Activated T-cell treated with anti-CD3 and anti-CD28 coated beads for 4 hours (primary cell): ENCODE results near the gene FBXW4.
A peak's percentile ranks its signal among the peaks of the same experiment; 100 is the strongest.

Source experiments
- DNase-seq: peaks from one replicate; pipeline ENCODE4 v3.0.0-alpha.2; 2020

The FBXW4 gene, protein sequence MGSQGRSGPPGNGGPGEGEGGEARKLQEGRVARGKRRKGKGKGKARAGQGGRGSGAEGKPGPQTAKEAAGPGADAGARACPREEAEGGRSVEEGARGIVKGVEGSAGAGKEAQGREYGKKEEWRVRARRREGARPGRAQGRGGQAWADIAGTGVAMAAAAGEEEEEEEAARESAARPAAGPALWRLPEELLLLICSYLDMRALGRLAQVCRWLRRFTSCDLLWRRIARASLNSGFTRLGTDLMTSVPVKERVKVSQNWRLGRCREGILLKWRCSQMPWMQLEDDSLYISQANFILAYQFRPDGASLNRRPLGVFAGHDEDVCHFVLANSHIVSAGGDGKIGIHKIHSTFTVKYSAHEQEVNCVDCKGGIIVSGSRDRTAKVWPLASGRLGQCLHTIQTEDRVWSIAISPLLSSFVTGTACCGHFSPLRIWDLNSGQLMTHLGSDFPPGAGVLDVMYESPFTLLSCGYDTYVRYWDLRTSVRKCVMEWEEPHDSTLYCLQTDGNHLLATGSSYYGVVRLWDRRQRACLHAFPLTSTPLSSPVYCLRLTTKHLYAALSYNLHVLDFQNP

DNA sequence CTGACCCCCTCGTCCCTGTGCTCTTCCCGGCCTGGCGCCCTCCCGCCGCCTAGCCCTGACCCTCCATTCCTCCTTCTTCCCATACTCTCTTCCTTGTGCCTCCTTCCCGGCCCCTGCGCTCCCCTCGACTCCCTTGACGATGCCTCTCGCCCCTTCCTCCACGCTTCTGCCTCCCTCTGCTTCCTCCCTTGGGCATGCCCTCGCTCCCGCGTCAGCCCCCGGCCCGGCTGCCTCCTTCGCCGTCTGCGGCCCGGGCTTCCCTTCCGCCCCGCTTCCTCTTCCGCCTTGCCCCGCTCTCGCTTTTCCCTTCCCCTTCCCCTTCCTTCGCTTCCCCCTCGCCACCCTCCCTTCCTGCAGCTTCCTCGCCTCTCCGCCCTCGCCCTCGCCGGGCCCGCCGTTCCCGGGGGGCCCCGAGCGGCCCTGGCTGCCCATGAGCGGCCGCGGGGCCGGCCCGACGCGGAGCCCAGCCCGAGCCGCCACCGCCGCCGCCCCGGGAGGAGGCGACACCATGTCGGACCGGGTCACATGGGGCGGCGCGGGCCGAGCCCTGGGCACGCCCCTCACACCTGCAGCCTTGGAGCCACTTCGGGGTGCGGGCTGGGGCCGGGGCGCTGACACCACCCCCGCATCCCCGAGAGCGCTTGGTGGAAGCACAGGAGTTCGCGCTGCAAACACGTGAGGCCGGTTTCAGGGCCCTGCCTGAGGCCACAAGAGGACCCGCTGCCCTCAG lies at the start of gene FBXW4:
FBXW4 (minus strand) TSS at position 497 of the 730 bp plus-strand sequence; CDS start at position 432, 65 bp downstream.
- DNase-seq, result peak; percentile 58

DNA sequence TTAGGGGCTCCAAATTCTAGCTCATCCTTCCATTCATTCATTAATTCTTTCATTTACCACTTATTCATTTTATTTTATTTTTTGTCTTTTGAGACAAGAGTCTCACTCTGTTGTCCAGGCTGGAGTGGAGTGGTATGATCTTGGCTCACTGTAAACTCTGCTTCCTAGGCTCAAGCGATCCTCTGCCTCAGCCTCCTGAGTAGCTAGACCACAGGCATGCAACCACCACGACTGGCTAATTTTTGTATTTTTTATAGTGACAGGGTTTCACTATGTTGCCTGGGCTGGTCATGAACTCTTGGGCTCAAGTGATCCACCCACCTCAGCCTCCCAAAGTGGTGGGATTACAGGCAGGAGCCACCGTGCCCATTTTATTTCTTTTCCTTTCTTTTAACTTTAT lies 49.3 kb upstream of the FBXW4 start:
- DNase-seq, result no peak

DNA sequence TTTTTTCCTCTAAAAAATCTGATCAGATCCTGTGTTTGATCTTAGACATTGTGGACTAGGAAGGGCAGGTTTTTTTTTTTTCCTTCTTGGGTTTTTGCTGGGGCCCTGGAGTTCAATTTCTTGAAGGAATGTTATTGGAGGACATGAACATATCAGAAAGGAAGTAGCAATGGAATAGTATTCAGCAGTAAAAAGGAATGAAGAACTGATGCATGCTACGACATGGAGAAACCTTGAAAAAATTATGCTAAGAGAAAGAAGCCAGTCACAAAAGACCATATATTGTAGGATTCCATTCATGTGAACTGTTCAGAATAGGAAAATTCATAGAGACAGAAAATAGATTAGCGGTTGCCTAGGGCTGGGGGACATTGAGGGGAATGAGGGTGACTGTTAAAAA lies 47.0 kb upstream of the FBXW4 start:
- no peak for DNase-seq

DNA sequence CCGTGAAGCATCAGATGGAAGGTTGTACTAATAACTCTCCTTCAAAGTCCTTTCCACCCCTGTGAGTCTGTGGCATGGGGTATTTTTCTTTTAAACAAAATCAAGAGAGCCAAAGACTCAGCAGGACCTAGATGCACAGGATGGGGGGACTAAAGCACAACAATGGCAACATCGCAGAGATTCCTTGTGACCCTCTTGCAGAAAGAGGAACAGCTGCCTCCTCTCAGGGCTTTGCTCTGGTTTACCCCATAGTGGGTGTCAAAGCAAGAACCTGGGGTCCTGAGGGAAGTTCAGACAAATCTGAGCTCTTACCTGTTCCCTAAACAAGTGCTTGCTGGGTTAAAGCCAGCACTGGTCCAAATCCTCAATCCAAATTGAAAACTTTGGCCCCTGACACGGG lies 41.7 kb upstream of the FBXW4 start:
- no peak for DNase-seq

DNA sequence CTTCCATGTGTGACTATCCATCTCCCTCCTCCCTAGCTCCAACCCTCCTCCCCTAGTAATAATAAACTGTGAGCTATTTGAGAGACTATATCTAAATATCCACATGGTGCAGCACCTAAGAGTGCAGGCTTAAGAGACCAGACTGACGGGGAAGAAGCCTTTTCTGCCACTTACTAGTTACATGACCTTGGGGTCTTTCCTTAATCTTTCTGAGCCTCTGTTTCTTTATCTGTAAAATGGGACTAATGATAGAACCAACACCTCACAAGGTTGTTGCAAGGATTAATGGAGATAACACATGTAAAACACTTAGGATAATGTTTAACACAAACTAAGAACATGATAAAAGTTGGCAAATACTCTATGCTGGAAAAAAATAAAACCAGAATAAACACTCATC lies 37.1 kb upstream of the FBXW4 start:
- DNase-seq, result no peak

DNA sequence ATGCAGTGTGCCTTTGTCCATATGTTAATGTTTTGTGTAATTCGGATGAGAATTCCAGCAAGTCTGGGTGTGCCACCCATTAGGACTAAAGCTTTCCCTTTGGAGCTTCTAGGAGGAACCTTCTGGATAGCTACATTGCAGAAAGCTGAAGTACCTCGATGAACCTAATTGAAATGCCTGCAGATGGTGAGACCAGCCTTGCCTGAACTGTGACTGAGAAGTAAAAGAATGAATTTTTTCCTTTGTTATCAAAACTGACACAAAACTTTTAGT lies 31.1 kb upstream of the FBXW4 start:
- DNase-seq, result no peak

DNA sequence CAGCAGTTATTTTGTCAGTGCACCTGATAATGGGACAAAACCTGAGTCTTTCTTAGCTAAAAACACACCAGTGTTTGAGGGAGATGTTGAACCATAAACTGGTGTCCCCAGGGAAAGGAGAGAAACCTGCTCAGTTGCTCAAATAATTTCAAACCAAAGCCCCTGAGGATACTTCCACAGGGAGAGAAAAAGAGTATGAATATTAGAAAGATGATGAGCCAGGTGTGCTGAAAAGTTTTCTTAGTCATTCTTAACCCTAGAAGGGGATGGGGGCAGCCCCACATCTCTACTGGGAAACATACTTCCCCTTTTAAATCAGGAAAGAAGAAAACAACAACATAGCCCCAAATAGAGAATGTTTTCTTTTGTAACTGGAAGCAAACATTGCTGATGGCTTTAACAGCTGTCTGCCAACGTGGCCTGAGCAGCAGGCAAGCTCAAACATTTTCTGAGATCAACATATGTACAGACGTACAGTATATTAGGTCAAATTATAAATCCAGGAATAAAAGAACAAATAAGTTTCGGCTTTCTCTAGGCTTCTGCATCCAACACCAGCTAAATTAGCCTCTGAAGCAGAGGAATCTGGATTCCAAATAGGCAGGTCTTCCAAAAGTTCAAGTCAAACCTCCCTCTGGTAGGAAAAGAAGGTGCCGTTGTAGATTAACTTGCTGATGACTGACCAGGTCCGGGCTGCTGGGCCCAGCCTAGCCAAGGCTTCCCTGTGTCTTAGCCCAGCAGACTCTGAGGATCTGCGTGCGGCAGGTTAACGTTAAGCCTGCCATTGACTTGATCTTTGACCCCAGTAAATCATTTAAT lies 30.5 kb upstream of the FBXW4 start:
- DNase-seq, result no peak

DNA sequence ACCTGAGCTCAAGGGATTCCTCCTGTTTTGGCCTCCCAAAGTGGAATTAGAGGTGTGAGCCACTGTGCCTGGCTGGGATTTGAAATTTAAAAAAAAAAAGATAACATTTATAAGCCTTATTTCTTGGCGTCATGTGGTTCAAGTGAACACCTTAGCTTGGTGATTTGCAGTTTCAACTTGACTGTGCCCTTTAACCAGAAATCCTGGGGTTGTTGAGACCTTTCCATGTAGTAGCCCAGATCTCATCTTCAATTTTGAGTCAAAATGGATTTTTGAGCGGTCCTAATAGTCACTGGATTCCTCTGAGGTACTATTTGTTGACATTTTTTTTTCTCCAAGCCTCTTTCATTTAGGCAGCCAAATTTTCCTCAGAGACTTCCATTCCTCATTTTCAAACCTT lies 29.5 kb upstream of the FBXW4 start:
- no peak for DNase-seq

DNA sequence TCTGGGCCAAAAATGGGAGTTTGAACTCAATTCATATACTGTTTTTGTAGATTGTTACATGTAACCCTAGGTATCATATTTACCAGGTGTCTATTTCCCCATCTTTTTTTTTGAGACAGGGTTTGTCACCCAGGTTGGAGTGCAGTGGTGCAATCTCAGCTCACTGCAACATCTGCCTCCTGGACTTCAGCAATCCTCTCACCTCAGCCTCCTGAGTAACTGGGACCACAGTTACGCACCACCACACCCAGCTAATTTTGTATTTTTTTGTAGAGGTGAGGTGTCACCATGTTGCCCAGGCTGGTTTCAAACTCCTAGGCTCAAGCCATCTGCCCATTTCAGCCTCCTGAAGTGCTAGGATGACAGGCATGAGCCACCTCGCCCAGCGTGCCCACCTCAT lies 28.2 kb upstream of the FBXW4 start:
- DNase-seq, result no peak

DNA sequence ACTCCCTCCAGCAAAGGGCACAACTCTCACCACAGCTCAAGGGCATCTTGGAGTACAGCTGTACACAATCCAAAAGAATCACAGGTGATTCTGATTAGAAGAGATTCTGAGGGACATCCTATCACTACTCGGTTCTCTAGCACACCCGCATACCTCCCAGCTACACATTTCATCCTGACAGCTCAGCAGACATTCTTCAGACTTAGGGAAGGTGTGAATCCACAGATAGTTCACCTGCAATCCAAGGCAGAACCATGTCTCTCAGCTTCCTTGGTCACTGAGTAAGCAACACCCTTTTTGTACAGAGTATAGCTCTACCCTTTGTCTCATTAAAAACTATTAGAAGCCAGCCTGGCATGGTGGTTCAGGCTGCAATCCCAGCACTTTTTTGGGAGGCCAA lies 26.8 kb upstream of the FBXW4 start:
- no peak for DNase-seq

DNA sequence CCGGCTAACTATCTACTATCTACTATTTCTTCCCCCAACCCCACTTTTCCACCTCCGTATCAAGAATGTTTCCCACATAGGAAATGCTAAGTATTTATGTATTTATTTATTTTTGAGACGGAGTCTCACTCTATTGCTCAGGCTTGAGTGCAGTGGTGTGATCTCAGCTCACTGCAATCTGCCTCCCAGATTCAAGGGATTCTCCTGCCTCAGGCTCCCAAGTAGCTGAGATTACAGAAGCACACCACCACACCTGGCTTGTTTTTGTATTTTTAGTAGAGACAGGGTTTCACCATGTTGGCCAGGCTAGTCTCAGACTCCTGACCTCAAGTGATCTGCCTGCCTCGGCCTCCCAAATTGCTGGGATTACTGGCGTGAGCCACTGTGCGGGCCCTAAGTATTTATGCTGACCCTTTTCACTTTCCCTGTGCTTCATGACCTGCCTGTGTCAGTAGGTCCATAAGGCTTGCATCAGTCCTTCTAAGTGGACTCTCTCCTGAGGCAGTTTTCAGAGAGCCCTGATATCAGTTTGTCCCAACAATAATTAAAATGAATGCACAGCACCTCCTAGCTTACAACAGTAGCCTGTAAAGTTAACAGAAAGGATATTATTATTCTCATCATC lies 25.7 kb upstream of the FBXW4 start:
- no peak for DNase-seq

DNA sequence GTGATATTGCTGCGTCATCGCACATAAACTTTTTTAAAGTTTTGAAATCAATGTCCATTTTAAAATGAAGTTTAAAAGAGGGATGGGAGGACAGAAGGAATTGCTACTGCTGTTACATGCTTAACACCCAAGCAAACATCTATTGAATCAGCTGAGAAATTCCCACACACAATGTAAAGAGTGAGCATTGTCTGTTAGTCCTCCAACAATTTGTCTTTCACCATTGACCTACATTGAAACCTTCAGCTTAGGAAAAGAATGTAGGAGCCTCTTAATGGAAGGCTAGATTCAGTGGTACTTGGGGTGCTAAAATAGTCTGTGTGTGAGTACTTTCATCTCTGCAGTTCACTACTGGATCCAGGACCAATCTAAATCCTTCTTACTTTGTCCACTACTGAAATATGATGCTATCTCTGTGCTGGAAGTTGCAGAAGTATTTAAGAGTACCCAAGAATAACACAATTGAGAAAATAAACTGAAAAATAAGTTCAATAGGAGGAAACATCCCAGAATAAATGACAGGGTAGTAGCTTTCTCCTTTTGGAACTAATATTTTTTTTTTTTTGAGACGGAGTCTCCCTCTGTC lies 23.8 kb upstream of the FBXW4 start:
- DNase-seq, result no peak

DNA sequence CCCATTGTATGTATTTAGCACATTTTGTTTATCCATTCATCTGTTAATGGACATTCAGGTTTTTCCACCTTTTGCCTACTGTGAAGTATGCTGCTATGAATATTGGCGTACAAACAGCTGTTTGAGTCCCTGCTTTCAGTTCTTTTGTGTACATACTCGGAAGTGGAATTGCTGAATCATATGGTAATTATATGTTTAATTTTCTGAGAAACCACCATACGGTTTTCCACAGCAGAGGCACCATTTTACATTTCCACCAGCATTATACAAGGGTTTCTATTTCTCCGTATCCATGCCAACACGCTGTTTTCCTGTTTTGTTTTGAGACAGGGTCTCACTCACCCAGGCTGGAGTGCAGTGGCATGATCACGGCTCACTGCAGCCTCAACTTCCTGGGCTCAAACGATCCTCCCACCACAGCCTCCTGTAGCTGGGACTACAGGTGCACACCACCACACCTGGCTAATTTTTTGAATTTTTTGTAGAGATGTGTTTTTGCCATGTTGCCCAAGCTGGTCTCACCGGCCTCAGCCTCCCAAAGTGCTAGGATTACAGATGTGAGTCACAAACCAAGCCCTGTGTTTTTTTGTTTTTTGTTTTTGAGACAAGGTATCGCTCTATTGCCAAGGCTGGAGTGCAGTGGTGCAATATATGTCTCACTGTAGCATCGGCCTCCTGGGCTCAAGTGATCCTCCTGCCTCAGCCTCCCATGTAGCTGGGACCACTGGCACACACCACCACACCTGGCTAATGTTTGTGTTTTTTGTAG lies 22.1 kb upstream of the FBXW4 start:
- no peak for DNase-seq

DNA sequence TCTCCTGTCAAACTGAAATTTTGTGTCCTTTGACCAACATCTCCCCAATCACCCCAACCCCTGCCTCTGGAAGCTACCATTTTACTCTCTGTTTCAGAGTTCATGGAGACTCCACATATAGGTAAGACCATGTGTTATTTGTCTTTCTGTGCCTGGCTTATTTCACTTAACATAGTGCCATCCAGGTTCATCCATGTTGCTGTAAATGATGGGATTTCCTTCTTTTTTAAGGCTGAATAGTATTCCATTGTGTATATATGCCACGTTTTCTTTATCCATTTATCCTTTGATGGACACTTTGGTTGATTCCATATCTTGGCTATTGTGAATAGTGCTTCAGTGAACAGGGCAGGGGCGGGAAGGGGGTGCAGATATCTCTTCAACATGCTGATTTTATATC lies 18.0 kb upstream of the FBXW4 start:
- DNase-seq, result no peak

DNA sequence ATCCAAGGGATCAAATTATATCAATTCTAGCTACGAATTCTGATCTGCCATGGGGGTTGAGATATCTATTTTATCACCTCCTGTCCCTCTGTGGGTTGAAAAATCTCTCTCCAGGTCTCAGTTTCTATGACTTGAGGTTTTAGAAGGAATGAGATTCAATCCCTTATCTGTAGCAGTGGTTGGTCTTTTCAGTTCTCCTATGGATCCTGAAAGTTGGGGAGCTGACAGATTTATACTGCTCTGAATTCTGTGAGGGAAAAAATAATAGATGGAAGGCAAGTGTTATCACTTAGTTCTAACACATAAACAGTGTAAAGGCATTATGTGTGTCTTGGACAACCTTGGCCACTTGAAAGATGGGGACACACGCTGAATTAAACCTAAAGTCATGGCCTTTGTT lies 15.8 kb upstream of the FBXW4 start:
- DNase-seq, result no peak

DNA sequence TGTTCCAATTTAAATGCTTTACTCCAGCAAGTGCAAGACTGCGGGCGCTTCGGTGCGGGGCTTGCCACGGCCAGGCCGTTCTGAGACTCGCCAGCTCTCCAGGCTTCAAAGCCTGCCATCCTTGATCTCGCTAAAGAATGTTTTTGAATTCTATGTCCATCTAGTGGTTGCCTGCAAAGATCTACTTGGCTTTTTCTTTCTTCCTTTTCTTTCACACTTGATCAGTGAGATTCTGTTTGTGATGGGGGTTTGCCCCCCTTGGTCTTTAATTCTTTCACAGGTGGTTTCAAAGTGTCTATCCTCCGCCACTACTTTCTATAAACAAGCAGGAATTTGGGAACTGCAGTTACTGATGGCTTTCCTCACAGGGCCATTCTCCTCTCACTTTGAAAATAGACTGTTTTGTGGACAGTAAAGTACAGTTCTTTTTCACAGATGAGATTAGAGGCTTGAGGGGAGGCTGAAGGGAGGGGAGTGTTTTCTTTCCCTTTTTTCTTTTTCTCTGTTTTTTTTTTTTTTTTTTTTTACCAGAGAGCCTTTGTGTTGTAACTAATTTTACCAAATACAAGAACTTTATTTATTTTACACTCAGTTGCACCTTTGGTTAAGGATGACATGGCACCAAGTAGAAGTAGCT lies 15.2 kb upstream of the FBXW4 start:
- DNase-seq, result no peak

DNA sequence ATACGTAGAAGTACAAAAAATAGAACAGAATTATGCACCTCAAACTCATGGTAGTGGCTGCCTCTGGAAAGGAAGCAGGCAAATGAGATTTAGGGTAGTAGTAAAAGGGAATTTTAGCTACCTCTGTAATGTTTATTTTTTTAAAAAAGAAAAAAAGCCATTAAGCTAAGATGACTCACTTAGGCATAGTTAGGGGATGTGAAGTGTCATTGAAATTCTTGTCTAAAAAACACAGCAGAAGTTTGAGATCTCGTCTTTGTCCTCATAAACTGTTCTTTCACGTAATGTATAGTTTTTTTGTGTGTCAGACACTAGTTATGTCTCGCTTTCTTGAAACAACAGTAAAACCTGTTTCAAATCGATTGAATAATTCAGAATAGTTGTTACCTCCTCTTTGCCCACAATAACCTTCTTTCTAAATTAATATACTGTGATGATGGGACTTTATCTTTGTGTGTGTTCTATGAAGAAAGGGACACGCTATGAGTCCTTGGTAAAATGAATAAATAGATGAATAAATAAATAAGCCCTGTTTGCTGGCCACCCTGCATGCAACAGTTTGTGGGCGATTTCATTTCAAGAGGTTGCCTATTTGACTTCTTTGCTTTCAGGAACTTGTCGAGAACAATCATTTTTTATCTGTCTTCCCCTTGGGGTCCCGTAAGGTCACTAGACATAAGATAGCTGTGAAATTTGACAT lies 14.5 kb upstream of the FBXW4 start:
- no peak for DNase-seq

DNA sequence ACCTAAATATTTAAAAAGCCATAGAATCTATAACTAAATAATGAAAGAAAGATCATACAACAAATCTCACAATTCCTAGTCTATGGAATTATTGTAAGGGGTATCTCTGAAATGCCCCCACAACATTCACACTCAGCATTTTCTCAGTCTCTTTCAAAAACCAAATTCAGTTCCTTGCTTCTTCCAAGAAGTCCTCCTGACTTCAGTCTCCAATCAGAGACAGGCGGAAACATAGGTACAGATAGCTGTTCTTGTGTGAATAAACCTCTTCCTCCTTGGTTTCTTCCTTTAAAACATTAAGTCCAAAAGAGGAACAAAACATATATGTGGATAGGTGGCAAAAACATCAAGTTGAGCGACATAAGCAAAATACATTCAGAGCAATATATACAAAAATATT lies 13.9 kb upstream of the FBXW4 start:
- DNase-seq, result no peak

DNA sequence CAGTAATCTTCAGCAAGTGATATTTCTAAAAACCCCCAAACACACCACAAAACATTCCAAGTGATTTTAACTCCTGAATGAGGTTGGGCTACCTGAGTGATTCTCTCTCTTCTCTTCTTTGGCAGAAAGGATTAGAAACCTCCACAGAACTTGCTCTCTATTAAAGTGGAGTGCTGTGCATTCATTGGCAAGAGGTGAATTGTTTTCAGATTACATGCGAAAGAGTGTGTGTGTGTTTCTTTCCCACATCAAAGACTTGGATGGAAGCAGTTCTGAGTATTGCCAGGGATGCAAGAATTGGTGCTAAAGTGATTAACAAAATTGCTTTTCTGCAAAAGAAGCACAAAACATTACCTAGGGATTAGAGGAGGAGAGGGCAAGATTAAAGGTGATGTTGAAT lies 13.1 kb upstream of the FBXW4 start:
- no peak for DNase-seq

DNA sequence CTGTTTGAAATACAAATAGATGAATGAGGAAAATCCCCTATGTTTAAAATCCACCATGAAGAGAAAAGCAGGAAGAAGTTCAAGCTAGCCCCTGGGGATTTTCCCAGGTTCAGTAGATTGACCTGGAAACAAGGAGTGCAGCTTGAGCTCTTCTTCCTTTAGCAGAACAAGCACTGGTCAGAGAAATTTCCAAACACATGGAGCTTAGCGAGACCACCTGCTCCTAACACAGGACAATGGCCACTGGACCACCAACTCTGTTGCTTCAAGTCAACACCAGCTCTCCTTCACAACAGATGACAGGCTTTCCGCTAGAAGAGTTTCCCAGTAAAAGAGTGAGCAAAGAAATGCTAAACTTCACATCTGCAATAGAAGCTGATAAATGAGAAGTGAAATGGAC lies 9.4 kb upstream of the FBXW4 start:
- no peak for DNase-seq

DNA sequence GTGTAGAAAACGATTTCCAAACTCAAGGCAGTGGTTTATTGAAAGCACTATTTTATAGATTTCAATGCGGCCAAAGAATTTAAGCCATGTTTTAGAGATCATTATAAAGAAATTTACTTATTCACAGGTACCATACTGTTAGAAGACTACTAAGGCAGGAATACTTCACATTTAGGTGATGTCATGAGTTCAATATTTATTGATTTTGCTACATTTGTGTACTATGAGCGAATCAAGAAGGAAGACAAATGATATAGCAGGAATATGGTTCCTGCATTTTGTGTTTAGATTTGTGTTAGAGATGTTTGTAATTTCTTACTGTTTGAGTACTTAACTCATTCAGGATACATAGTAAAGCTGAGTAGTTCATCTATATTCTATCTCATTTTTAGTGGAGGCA lies 1.7 kb upstream of the FBXW4 start:
- DNase-seq, result no peak
